Neural cell (in vitro differentiated cells): ENCODE results near the gene SORD.

Experiments
- CTCF ChIP-seq: fragments of 450-650 bp; IDR thresholded peaks from 2 replicates; pipeline ENCODE4 v1.5.1; 2014; ENCODE audit warnings: antibody characterized with exemption, mild to moderate bottlenecking, moderate library complexity; ENCODE audit not compliant: poor library complexity, severe bottlenecking
- RAD21 ChIP-seq: fragments of 450-650 bp; conservative IDR thresholded peaks from 2 replicates; pipeline ENCODE4 v1.6.1; 2014; ENCODE audit warnings: antibody characterized with exemption, mild to moderate bottlenecking, moderate library complexity

- no peak for TF ChIP-seq CTCF
- no peak for TF ChIP-seq RAD21
Observed at GRCh38 chr15:45114076-45114750, 91.2 kb downstream of the SORD start, which contains the start of the genes DUOX2 and DUOXA2.
